Endothelial cell (in vitro differentiated cells): ENCODE results near the gene TKT. TPM values are rescaled to one million over a fixed set of nuclear protein-coding genes. Genes with fewer than 3 reads are reported as not detected.

Experiments used
- DNase-seq: peaks from one replicate; pipeline ENCODE4 v3.0.0; 2021; ENCODE audit warnings: low spot score
- H3K27ac Mint-ChIP-seq: one replicate; pipeline ENCODE4 v1.8.0; 2021; ENCODE audit warnings: mixed read lengths, inconsistent platforms; ENCODE audit not compliant: unreplicated experiment
- H3K27me3 Mint-ChIP-seq: one replicate; pipeline ENCODE4 v1.8.0; 2021; ENCODE audit warnings: mild to moderate bottlenecking, moderate library complexity, mixed read lengths, inconsistent platforms; ENCODE audit not compliant: unreplicated experiment
- H3K36me3 Mint-ChIP-seq: one replicate; pipeline ENCODE4 v1.8.0; 2021; ENCODE audit warnings: mild to moderate bottlenecking, low read depth, mixed read lengths, inconsistent platforms; ENCODE audit not compliant: unreplicated experiment
- H3K4me1 Mint-ChIP-seq: one replicate; pipeline ENCODE4 v1.8.0; 2021; ENCODE audit warnings: mild to moderate bottlenecking, mixed read lengths, inconsistent platforms; ENCODE audit not compliant: unreplicated experiment
- H3K4me3 Mint-ChIP-seq: one replicate; pipeline ENCODE4 v1.8.0; 2021; ENCODE audit warnings: mild to moderate bottlenecking, mixed read lengths, inconsistent platforms; ENCODE audit not compliant: unreplicated experiment
- H3K9me3 Mint-ChIP-seq: one replicate; pipeline ENCODE4 v1.8.0; 2021; ENCODE audit warnings: mixed read lengths, inconsistent platforms; ENCODE audit not compliant: unreplicated experiment
- total RNA-seq: library from RNA; stranded (reverse); fragmentation: NEBNext Ultra II Directional; extraction: Animal tissue kit (Norgen Biotek cat#: 25700); gene quantifications from one replicate; pipeline ENCODE4 v1.2.1, GENCODE V29; 2021; ENCODE audit not compliant: unreplicated experiment
- TF ChIP-seq, protein P1 (sequence below): fragments of 200-600 bp; sonication (generic); IDR thresholded peaks from one replicate; pipeline ENCODE4 v1.5.0; 2021; ENCODE audit warnings: antibody characterized with exemption; ENCODE audit not compliant: unreplicated experiment

The TKT gene
- total RNA-seq, 1 donor from 2014 or later: 305 TPM

DNA sequence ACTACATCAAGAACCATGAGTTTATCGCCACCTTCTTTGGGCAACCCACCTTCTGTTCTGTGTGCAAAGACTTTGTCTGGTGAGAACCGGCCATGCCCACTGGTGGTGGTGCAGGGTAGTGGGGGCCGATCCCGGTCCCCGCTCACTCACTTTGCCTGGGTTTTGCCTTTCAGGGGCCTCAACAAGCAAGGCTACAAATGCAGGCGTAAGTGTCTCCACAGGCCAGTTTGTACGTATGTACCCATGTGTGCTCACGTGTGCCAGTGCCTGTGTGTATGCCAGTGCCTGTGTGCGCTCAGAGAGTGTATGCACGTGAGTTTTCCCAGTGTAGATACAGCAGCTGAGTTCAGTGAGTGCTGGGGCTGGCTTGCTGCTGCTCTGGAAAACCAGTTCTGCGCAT lies 74.3 kb downstream of the TKT start:
- H3K9me3 Mint-ChIP-seq: no peaks in the 10 kb centered on the region
- no peak overlapping the region for H3K27ac Mint-ChIP-seq
- TF ChIP-seq, protein P1, sequence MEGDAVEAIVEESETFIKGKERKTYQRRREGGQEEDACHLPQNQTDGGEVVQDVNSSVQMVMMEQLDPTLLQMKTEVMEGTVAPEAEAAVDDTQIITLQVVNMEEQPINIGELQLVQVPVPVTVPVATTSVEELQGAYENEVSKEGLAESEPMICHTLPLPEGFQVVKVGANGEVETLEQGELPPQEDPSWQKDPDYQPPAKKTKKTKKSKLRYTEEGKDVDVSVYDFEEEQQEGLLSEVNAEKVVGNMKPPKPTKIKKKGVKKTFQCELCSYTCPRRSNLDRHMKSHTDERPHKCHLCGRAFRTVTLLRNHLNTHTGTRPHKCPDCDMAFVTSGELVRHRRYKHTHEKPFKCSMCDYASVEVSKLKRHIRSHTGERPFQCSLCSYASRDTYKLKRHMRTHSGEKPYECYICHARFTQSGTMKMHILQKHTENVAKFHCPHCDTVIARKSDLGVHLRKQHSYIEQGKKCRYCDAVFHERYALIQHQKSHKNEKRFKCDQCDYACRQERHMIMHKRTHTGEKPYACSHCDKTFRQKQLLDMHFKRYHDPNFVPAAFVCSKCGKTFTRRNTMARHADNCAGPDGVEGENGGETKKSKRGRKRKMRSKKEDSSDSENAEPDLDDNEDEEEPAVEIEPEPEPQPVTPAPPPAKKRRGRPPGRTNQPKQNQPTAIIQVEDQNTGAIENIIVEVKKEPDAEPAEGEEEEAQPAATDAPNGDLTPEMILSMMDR: no peak
- no peaks in the 10 kb centered on the region for H3K4me1 Mint-ChIP-seq
- no peak overlapping the region for H3K4me3 Mint-ChIP-seq
- no peak for DNase-seq
- peaks cover 21% of the 10 kb centered on the region for H3K36me3 Mint-ChIP-seq
- peaks cover 7% of the 10 kb centered on the region for H3K27me3 Mint-ChIP-seq

DNA sequence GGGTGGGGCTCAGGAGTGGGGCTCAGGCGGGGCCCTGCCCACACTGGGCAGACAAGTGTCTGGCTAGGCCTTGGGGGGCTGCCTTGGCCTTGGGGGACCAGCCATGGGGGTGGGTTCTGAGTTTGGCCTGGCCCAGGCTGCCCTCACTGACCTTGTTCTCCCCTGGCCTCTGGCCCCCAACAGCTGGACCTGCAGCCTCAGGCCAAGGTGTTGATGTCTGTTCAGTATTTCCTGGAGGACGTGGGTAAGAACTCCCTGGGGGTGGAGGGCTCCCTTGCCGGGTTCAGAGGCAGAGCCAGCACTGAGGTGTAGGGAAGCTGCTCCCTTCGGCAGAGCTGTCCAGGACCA lies 74.8 kb downstream of the TKT start:
- H3K4me3 Mint-ChIP-seq: no peak overlapping the region
- peaks cover 21% of the 10 kb centered on the region for H3K36me3 Mint-ChIP-seq
- H3K27me3 Mint-ChIP-seq: peaks cover 7% of the 10 kb centered on the region
- no peak overlapping the region for H3K27ac Mint-ChIP-seq
- no peaks in the 10 kb centered on the region for H3K9me3 Mint-ChIP-seq
- TF ChIP-seq, protein P1: no peak
- DNase-seq: no peak
- no peaks in the 10 kb centered on the region for H3K4me1 Mint-ChIP-seq

DNA sequence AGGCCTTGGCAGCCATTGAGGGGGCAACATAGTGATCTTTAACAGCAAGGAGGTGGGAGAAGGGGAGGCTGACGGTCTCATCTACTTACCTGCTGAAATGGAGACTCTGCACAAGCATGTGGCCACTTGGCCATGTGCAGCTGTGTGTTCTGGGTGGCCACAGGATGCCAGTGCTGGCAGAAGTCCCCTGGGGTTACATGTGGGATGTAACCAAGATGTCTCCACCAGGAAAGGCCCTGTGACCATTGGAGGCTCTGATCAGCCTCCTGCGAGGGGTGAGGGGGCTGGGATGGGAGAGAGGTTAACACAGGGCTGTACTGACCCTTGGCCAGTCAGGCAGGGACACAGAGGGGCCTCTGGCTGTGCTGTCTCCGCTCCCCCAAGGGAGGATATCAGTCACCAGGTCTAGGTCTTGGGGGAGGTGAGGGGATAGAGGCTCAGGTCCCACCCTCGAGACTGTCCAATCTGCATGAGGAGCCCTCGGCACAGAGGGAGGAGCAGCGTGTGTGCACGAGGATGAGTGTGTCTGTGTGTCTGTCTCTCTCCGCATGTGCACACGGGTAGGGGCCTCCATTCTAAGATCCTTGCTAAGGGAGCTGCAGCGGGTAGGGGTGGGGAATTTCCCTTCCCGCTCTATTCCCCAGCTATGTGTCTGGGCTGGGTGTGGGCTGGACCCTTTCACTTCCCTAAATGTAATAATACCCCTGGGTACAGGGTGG lies 75.4 kb downstream of the TKT start:
- H3K27me3 Mint-ChIP-seq: peaks cover 7% of the 10 kb centered on the region
- peaks cover 21% of the 10 kb centered on the region for H3K36me3 Mint-ChIP-seq
- H3K4me3 Mint-ChIP-seq: no peak overlapping the region
- TF ChIP-seq, protein P1: no peak
- DNase-seq: no peak
- H3K27ac Mint-ChIP-seq: no peak overlapping the region
- no peaks in the 10 kb centered on the region for H3K4me1 Mint-ChIP-seq
- no peaks in the 10 kb centered on the region for H3K9me3 Mint-ChIP-seq

DNA sequence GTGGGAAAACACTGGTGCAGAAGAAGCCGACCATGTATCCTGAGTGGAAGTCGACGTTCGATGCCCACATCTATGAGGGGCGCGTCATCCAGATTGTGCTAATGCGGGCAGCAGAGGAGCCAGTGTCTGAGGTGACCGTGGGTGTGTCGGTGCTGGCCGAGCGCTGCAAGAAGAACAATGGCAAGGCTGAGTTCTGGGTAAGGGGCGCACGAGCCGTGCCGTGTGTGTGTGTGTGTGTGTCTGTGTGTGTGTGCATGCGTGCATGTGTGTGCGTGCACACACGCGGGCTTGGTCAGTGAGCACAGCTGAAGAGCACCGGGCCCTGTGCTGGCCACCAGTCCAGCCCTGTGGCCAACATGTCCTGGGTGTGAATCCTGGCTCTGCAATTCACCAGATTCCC lies 76.2 kb downstream of the TKT start:
- Mint-ChIP-seq H3K27ac (no peak overlapping the region), H3K4me3 (no peak overlapping the region), H3K27me3 (peaks cover 10% of the 10 kb centered on the region), H3K4me1 (no peaks in the 10 kb centered on the region), H3K9me3 (no peaks in the 10 kb centered on the region), H3K36me3 (peaks cover 14% of the 10 kb centered on the region)
- no peak for DNase-seq
- TF ChIP-seq, protein P1: no peak

DNA sequence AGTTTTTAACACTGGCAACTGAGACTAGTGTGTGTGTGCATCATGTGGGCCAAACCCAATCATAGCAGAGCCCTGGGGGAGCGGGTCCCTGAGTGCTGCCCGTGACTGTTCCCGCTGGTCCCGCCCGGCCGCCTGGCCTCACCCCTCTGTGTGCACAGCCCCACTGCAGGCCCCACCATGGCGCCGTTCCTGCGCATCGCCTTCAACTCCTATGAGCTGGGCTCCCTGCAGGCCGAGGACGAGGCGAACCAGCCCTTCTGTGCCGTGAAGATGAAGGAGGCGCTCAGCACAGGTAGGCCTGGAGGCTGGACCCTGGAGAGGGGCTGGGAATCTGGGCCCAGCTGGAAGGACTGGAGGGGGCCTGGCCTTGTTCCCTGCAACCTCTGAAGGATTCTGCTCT lies 77.6 kb downstream of the TKT start:
- Mint-ChIP-seq H3K9me3 (no peaks in the 10 kb centered on the region), H3K27ac (no peak overlapping the region), H3K27me3 (peaks cover 9% of the 10 kb centered on the region), H3K4me3 (no peak overlapping the region), H3K4me1 (no peaks in the 10 kb centered on the region), H3K36me3 (peaks cover 14% of the 10 kb centered on the region)
- no peak for DNase-seq
- TF ChIP-seq, protein P1: no peak
